Measurements from ENCODE around the gene VPS13D.

Gene VPS13D

GRCh38 chr1:12343823-12344487 lies 114.1 kb downstream of the VPS13D start:
- Histone ChIP-seq H3K27me3 (ENCODE audit: insufficient read depth, poor library complexity, severe bottlenecking) (no peaks in the 10 kb centered on the region), H3K36me3 (ENCODE audit: low read depth) (peaks cover 66% of the 10 kb centered on the region), H3K4me1 (ENCODE audit: insufficient read depth, poor library complexity, severe bottlenecking) (no peaks in the 10 kb centered on the region), H3K27ac (ENCODE audit: poor library complexity, severe bottlenecking) (no peak overlapping the region), H3K4me3 (ENCODE audit: severe bottlenecking) (no peak overlapping the region), H3K9me3 (ENCODE audit: severe bottlenecking) (no peaks in the 10 kb centered on the region)
- DNase-seq (ENCODE audit: low spot score) (no peak), ATAC-seq (ENCODE audit: low read depth) (no peak)
- TF ChIP-seq, protein P1, sequence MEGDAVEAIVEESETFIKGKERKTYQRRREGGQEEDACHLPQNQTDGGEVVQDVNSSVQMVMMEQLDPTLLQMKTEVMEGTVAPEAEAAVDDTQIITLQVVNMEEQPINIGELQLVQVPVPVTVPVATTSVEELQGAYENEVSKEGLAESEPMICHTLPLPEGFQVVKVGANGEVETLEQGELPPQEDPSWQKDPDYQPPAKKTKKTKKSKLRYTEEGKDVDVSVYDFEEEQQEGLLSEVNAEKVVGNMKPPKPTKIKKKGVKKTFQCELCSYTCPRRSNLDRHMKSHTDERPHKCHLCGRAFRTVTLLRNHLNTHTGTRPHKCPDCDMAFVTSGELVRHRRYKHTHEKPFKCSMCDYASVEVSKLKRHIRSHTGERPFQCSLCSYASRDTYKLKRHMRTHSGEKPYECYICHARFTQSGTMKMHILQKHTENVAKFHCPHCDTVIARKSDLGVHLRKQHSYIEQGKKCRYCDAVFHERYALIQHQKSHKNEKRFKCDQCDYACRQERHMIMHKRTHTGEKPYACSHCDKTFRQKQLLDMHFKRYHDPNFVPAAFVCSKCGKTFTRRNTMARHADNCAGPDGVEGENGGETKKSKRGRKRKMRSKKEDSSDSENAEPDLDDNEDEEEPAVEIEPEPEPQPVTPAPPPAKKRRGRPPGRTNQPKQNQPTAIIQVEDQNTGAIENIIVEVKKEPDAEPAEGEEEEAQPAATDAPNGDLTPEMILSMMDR (IDR thresholded peaks at IDR 0.05; ENCODE audit: poor library complexity, severe bottlenecking) = no peak

DNA sequence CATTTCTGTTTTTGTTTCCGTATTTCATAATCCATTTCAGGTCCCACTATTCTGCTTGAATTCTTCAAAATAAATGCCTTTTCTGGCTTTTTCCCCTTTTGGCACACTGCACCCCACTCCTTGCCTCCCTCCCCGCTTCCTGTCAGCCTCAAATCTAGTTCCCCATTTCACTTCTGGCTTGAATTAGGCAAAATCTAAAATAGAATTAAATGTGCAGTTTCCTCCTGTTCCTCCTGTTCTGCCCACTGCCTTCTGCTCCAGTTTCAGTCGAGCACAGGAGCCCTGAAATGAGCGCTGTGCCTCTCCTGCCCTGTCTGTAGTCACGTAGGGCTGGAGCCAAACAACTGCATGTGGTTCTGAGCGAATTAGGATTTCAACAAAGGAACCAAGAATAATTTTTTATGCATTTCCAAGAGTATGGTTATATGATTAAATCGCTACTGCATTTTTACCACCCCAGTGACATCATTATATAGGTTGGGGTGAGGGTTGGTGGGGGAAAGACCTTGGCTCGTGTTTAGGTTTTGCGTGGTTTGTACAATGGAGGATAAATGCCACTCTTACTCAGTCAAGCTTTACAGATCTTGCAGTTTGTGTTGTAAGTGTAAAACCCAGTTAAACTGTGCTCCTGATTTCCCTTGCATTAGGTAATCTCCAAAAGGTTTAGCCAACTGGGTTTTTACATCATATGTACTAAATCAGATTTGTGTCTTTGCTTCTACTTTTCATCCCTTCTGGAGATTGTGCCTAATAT lies 114.9 kb downstream of the VPS13D start:
- DNase-seq (ENCODE audit: low spot score) (no peak), ATAC-seq (ENCODE audit: low read depth) (no peak)
- H3K27me3 ChIP-seq (ENCODE audit: insufficient read depth, poor library complexity, severe bottlenecking) = no peaks in the 10 kb centered on the region
- TF ChIP-seq, protein P1 (IDR thresholded peaks at IDR 0.05; ENCODE audit: poor library complexity, severe bottlenecking) = no peak
- no peaks in the 10 kb centered on the region for H3K4me1 ChIP-seq (ENCODE audit: insufficient read depth, poor library complexity, severe bottlenecking)
- H3K4me3 ChIP-seq (ENCODE audit: severe bottlenecking) = no peak overlapping the region
- H3K36me3 ChIP-seq (ENCODE audit: low read depth) = peaks cover 74% of the 10 kb centered on the region
- peaks cover under 1% of the 10 kb centered on the region for H3K9me3 ChIP-seq (ENCODE audit: severe bottlenecking)
- H3K27ac ChIP-seq (ENCODE audit: poor library complexity, severe bottlenecking) = no peak overlapping the region

DNA sequence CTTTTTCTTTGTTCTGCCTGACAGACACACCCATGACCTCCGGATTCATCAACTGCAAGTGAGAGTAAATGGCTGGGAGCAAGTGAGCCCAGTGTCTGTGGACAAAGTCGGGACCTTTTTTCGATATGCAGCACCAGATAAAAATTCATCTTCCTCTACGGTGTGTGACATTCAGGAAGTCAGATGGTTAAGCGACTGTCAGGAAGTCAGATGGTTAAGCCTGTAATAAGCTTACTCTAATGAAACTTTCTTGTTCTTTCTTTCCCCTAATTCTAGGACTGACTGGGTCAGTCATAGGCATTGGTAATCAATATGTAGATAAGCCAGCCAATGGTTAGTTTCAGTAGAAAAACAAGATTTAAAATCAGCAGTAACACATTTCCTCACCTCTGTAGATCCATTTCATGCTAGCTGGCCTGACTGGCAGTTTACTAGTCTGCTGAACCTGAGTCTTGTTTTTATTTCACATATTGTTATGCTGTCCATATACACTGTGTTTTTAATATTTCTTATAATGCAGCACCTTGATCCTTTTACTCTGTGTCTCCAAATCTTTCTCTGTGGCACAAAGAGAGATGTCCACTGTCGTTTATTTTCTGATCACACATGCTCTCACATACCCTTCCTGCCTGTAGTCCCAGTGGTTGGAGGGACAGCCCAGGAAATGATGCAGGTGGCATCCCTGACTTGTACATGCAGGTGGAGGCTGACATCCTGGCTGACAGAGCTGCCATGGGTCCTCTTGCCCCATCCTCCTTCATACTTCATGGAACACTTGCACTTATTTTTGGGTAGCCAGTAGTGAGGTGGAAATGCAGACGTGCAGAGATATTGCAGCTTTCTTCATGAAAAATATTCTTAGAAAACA lies 115.8 kb downstream of the VPS13D start:
- TF ChIP-seq, protein P1 (IDR thresholded peaks at IDR 0.05; ENCODE audit: poor library complexity, severe bottlenecking) = no peak
- no peaks in the 10 kb centered on the region for H3K27me3 ChIP-seq (ENCODE audit: insufficient read depth, poor library complexity, severe bottlenecking)
- peaks cover 82% of the 10 kb centered on the region for H3K36me3 ChIP-seq (ENCODE audit: low read depth)
- ATAC-seq (ENCODE audit: low read depth) (no peak), DNase-seq (ENCODE audit: low spot score) (no peak)
- peaks cover 4% of the 10 kb centered on the region for H3K9me3 ChIP-seq (ENCODE audit: severe bottlenecking)
- H3K4me3 ChIP-seq (ENCODE audit: severe bottlenecking) = no peak overlapping the region
- no peak overlapping the region for H3K27ac ChIP-seq (ENCODE audit: poor library complexity, severe bottlenecking)
- H3K4me1 ChIP-seq (ENCODE audit: insufficient read depth, poor library complexity, severe bottlenecking) = no peaks in the 10 kb centered on the region

GRCh38 chr1:12346483-12347151 lies 116.8 kb downstream of the VPS13D start:
- H3K27ac ChIP-seq (ENCODE audit: poor library complexity, severe bottlenecking) = no peak overlapping the region
- ATAC-seq (ENCODE audit: low read depth) = no peak

More at GRCh38 chr1:12346483-12347151, 116.8 kb downstream of the VPS13D start:
- no peak for DNase-seq (ENCODE audit: low spot score)
- TF ChIP-seq, protein P1 (IDR thresholded peaks at IDR 0.05; ENCODE audit: poor library complexity, severe bottlenecking) = no peak
- H3K4me3 ChIP-seq (ENCODE audit: severe bottlenecking) = no peak overlapping the region
- no peaks in the 10 kb centered on the region for H3K4me1 ChIP-seq (ENCODE audit: insufficient read depth, poor library complexity, severe bottlenecking)
- peaks cover 4% of the 10 kb centered on the region for H3K9me3 ChIP-seq (ENCODE audit: severe bottlenecking)
- H3K36me3 ChIP-seq (ENCODE audit: low read depth) = peaks cover 85% of the 10 kb centered on the region
- no peaks in the 10 kb centered on the region for H3K27me3 ChIP-seq (ENCODE audit: insufficient read depth, poor library complexity, severe bottlenecking)
